NCI-H2029 treated with DMSO at 0.1 percent for 48 hours (cell line): ENCODE results near the gene HSFX2.
"Not testable (repeated sequence)": the region's sequence is repeated elsewhere in the genome, so short reads cannot be mapped to it uniquely, and the experiment has no call there.

Experiments
- DNase-seq: peaks from one replicate; lab custom pipeline; 2025; lab: John Stamatoyannopoulos, UW

HSFX2 gene, protein sequence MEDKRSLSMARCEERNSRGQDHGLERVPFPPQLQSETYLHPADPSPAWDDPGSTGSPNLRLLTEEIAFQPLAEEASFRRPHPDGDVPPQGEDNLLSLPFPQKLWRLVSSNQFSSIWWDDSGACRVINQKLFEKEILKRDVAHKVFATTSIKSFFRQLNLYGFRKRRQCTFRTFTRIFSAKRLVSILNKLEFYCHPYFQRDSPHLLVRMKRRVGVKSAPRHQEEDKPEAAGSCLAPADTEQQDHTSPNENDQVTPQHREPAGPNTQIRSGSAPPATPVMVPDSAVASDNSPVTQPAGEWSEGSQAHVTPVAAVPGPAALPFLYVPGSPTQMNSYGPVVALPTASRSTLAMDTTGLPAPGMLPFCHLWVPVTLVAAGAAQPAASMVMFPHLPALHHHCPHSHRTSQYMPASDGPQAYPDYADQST

DNA sequence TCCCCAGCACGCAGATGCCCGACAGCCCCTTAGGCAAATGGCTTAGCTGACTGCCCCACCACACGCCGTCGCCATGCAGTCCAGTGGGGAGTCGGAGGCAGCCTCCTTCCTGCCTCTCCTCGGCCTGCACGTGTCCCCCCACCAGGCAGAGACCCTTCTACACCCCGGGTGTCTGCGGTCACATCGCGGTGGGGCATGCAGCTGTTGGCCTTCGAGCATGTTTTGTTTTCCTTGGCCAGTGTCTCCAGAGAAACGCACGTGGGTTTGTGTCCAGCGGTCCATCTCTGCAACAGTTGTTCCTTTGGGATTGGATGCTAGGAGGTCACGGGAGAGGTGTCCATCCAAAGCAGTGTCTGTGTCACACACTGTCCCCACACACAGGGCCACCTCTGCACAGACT is at the start of gene HSFX2:
HSFX2 (minus strand) TSS at position 101 of the 400 bp plus-strand sequence. CDS start 614 bp downstream, outside the sequence.
- not testable (repeated sequence) for DNase-seq

DNA sequence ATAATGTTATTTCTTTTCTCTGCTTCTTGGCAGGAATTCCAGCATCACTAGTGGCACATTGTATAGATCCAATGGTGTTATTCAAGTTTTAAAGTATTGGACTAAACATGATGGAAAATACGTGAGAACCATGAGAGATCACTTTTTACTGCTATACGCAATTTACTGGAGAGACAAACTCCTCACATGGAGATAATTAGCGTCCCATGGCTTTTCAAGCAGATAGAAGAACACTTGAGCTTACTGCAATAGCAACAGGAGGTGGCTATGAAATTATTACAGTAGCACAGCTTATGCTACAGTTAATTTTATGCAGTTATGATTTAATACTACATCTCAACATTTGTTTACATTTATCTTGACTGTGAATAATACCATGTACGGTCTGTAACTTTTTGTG is 48.4 kb upstream of the HSFX2 start:
- DNase-seq, result no peak

DNA sequence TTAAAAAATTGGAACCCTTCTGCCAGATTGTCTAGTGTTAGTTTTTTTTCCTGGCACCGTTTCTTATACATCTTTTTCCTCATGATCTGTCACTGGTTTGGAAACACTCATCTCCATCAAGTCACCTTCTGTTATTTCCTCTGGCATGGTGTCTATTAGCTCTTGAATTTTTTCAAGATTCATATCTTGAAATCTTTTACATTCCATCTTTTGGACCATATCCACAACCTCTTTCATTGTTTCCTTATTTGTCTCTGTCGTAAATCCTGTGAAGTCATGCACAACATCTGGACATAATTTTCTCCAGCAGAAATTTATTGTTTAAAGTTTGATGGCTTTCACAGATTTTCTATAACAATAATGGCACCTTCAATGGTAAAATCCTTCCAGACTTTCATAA is 46.7 kb upstream of the HSFX2 start:
- DNase-seq, result no peak

DNA sequence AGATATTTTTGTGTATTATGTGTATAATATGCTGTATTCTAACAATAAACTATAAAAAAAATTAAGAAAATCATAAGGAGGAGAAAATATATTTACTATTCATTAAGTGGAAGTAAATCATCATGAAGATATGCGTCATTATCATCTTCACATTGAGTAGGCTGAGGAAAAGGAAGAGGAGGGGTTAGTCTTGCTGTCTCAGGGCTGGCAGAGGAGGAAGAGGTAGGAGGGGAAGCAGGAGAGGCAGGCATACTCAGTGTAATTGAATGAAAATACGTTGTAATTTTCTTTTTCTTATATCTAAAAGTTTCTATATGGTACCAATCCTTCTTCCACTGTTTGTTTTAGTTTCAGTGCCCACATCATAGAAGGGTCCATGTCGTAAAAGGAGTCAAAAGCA is 46.3 kb upstream of the HSFX2 start:
- DNase-seq, result no peak

DNA sequence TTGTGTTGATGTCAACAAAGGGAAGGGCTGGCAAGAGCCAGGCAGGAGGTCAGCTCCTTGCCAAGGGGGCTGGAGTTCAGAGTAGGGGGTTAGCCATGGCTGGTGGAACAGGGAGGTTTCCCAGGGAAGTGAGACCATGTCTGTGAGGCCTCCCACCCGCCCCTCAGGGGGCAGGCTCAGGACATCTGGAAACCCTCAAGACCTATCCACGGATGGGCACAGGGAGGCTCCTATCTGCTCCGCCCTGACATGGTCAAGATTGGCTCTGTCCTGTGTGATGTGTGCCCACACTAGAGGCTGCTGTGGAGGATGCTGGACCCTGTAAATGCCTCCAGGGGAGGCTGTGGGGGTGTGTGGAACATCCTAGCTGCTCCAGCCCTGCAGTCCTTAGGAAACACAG is 44.5 kb upstream of the HSFX2 start:
- no peak for DNase-seq

DNA sequence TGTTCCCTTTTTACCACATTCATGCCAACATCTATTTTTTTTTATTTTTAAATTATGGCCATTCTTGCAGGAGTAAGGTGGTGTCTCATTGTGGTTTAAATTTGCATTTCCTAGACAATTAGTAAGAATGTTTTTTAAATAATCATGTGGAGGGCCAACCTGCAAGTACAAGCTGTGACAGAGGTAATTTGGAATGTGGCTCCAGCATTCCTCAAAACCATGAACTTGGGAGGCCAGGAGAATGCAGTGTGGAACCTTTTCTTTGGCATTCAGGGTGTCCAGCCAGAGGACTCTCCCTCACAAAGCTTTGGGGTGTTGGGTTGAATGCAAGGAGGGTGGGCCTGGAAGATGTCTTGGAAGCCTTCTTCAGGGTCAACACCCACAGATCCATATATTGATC is 43.7 kb upstream of the HSFX2 start:
- no peak for DNase-seq

DNA sequence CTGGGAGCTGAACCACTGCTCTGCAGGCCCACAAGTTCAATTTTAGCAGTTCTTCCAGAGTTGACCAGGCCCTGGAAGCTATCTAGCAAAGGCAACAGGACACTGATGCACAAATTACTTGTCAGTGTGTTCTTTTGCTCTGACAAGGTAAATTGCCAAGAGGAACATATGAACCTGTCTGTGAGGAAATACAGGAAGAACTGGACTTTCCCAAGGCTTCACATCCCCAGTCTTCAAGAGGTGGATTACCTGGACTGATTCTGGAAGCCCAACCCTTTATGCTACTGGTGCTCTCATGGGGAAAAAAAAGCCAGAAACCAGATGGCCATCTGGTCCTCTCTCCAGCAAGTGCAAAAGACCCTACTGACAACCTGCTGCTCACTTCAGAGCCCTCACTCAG is 38.4 kb upstream of the HSFX2 start:
- no peak for DNase-seq

DNA sequence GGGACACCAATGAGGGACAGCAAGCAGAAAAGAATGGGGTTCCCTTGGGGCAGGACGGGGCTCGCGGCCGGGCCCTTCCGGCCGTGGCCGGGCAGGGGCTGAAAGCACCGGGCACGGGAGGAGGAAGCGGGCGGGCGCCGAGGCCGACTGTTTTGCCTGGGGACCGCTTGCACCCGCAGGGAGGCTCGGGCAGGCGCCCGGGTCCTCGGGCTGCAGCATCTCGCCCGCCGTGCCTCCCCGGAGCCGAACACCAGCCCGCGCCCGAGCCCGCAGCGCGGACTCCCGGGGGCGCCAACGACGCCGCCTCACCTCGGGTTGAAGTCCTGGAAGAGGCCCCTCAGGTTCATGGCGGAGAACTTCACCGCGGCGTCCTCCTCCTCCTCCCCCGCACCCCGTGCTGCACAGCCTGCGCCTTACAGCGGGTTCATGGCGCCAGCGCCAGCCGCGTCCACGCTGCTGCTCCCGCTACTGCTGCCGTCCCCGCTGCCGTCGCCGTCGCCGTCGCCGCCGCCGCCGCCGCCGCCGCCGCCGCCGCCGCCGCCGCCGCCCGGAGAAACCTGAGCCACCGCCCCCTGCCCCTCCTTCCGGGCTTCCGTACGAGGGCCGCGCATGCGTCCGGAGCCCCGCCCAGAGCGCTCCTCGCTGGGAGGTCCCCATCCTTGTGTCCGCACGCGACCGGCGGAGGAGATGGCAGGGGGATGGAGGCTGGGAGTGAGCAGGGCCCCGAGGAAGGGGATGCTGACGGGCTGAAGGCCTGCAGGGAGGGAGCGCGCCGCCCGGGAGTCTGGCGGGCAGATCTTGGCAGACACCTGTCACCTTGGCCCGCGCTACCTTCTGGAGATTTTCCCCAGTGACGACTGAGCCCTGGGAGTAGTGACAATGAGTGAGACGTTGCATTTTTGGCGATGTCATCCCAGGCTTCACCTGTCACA is 36.4 kb upstream of the HSFX2 start, which contains the start of gene TMEM185A:
TMEM185A (minus strand) TSS at position 559 of the 932 bp plus-strand sequence; CDS start at position 347, 212 bp downstream.
- DNase-seq, result no peak

DNA sequence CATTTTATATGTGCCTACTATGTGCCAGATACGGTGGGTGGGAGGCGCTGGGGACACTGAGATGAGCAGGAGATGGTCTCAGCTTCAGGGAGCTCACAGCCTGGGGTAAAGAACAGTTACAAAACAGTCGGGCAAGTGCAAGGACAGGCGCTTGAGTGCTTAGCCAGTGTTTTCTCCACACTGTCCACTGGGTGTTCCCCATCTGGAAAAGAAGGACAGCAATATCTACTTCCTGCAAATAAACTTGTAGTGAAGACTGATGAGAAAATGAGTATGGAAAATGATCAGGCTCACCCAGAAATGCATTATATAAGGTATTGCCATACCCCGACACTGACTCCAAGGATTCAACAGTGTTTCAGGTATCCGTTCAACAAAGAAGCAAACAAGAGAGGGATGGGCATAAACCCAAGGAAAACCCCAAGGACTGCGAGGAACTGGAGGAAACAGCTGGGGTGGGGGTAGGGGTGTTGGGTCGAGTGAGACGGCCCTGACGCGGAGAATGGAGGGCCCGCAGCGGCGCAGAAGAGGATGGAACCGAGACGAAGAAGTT is 35.6 kb upstream of the HSFX2 start:
- no peak for DNase-seq

DNA sequence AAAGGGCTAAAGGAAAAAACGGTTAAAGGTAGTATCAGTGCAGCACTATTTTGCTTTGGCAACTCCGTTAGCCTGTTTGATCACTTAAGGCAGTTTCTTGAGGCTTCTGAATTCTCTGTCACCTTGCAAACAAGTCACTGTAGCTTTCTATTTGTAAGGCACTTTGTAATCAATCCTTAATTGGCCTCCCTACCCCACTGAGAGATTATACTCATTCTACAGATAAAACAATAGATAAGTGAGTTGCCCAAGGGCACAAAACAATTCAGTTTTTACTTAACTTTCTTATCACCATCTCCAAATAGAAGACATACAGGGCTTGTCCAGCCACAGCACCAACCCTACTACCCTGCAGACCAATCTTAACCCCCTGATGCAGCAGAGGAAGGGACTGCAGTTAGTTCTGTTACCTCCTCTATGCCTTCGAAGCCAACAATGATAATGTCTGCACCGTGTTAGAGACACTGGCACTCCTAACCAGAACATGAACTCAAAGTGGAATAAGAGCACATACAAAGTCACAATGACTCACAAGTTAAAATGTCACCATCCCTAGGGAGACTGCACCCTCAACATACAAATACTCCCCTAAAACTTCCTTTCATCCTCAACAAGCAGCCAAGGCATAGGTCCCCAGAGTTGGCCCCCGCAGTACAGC is 34.7 kb upstream of the HSFX2 start:
- no peak for DNase-seq

DNA sequence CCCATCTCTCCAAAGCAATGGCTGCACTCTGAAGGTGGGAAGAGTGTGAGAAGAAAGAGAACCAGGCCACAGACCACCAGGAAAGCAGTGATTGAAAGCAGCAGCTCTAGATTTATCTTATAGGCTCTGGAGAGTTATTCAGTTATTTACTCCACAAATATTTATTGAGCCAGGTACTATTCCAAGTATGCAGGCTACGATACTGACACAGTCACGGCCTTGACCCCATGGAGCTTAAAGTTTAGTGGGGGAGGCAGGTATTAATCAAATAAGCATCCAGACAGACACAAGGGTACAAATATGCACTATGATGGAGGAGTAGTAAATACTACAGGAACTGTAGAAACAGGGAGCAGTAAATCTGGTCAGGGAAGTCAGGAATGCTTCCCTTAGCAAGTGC is 33.7 kb upstream of the HSFX2 start:
- DNase-seq, result no peak

DNA sequence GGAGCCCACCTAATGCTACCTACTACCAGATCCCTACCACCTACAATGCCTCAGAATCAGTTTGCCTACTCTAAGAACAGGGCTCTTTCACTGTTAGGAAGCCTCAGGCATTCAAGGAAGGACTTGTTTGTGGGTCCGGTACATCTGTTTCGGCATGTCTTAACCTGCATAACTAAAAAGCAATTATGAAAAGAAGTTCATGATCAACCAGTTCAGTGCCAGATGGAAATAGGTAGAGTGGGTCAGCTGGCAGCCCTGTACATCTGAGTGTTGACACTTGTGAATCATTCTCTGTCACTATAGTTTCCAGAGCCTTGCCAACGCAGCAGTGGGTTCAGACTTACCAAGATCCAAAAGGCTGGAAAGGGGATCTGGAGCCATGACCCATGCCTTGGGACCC is 33.2 kb upstream of the HSFX2 start:
- no peak for DNase-seq

DNA sequence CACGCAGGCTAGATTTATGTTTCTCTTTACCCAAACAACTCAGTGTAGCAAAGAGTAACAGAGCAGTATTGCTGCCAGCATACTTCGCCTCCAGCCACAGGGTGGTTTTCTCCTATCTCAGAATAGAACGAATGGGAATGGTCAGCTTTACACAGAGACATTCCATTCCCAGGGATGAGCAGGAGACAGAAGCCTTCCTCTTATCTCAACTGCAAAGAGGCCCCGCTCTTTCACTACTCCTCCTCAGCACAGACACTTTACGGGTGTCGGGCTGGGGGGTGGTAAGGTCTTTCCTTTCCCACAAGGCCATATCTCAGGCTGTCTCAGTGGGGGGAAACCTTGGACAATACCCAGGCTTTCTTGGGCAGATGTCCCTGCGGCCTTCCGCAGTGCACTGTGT is 31.7 kb upstream of the HSFX2 start:
- not testable (repeated sequence) for DNase-seq

DNA sequence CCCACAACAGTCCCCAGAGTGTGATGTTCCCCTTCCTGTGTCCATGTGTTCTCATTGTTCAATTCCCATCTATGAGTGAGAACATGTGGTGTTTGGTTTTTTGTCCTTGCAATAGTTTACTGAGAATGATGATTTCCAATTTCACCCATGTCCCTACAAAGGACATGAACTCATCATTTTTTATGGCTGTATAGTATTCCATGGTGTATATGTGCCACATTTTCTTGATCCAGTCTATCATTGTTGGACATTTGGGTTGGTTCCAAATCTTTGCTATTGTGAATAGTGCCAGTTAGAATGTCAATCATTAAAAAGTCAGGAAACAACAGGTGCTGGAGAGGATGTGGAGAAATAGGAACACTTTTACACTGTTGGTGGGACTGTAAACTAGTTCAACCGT is 24.5 kb upstream of the HSFX2 start:
- DNase-seq, result not testable (repeated sequence)

DNA sequence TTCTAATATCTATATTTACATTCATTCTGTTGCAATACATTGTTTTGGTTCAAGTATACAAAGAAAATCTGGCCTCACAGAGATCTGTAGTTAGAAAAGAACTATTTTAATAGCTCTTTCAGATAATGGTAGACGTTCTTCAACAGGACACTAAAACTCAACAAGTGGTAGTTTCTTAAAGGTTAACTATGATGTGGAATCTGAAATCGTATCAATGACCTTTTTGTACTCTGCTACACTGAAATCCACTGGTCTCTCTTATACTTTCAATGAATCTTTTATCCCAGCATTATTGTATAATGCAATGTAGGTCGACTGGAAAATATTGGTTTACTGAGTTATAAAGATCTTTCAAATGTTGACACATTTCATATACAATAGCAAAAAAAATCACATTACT is 23.8 kb upstream of the HSFX2 start:
- DNase-seq, result no peak

DNA sequence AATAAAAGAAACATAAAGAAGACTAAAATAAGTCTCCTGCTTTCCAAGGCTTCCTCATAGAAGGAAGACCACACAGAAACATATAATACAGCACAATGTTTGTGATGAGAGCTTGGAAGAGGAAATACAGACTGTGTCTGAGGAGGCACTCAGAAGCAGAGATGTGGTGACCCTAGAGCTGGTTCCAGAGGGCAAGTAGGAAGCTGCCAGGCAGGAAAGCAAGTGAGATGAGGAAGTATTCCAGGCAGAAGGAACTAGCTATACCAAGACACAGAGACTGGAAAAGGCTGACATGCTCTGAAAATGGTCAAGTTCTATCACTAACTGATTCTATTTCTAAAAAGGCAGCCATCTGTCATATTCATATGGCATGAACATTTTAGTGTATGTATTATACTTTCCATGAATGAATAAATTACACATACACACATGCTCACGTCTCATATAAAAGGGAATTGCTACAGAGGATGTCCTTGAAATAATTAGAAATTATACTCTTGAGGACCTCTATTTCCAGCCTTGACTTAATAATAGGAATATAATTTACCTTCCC is 16.6 kb upstream of the HSFX2 start:
- DNase-seq, result no peak

DNA sequence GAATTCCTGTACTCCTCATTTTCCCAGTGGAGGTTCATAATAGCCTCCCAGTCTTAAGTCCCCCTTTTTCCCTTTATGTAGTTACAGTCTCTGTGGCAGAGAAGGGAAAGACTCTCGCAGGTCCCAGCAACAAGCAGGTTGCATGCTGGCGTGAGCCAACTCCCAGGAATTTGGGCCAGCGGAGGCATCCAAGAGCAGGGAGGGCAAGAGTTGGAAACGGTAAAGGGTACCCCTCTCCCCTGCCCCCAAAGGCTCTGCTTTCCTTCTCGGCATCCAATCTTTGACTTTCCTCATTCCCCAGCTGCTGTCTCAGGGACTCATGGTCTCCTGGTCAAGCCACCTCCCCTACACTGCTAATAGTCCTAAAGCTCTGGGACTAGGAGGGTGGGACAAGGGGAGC is 15.4 kb upstream of the HSFX2 start:
- DNase-seq, result no peak

DNA sequence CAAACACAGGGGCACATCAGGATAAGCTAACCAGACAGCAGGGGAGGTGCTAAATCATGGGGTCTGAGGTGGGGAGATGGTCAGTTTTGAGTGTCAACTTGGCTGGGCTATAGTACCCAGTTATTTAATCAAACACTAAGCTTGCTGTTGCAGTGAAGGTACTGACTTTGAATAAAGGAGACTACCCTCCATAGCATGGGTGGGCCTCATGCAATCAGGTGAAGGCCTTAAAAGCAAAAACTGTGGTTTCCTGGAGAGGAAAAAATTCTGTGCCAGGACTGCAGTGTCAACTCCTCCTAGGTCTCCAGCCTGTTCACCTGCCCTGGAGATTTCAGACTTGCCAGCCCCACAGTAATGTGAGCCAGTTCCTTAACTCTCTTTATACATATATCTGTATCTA is 12.6 kb upstream of the HSFX2 start:
- DNase-seq, result no peak

DNA sequence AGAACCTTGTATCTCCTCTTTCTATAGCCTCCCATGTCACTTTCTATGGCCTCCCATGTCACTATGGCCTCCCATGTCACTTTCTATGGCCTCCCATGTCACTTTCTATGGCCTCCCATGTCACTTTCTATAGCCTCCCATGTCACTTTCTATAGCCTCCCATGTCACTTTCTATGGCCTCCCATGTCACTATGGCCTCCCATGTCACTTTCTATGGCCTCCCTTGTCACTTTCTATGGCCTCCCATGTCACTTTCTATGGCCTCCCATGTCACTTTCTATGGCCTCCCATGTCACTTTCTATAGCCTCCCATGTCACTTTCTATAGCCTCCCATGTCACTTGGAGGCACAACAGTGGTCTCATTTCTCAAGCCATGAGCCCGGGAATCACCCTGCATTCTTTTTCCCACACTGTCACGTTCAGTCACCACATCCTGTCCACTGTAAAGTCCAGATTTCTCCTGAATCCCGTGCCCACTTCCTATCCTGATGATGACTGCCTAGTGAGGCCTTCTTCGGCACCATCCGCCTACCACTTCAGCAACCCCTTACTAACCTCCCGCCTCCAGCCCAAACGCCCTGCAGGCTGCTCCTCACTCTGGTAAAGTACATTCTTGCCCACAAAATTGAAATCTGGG is 10.3 kb upstream of the HSFX2 start:
- not testable (repeated sequence) for DNase-seq

DNA sequence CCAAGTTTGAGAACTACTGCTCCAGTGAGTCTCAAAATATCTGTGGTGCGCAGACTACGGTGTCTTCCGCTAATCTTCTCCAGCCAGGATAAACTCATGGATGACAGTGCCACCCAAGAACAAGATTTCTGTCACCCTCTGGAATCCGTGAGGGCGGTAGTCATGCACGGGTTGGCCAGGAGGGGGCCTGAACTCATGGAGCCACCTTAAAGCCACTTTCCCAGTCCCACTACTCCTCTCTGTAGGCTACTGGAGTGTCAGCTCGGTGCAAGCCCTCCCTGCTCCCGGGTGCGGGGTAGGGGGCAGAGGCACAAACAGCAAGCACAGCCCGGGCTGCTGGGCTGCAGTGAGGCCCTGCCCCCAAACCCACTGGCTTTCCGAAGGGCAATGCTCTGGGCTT is 3.5 kb upstream of the HSFX2 start:
- not testable (repeated sequence) for DNase-seq

DNA sequence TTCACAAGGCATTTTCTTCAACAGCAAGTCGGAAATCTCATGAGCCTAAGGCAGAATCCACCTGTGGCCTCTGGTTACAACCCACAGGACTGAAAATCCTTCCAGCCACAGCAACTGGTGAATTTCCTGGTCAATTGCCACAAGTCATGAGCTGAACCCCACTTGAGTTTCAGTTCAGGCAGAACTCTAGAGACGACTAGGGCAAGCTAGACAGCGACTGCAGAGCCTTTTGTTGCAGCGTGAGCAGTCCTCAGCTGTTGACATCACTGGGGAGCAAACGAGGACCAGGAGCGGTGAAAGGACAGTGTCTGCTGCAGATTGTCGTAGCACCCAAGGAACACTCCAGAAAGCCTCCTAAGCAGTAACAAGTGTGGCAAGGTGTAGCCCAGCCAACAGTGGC is 829 bp upstream of the HSFX2 start:
- DNase-seq, result not testable (repeated sequence)
